Activated CD4-positive, CD25-positive, alpha-beta regulatory T cell treated with anti-CD3 and anti-CD28 coated beads, Interleukin-2, amount 50 U/mL, for 16 hours (primary cell): ENCODE results near the gene MAP2K5.

ENCODE experiments used
- DNase-seq: peaks from one replicate; pipeline ENCODE4 v3.0.0-alpha.2; 2020; ENCODE audit warnings: low read depth, low spot score

The MAP2K5 gene

GRCh38 chr15:67836477-67836876 lies 294.0 kb downstream of the MAP2K5 start:
- no peak for DNase-seq

GRCh38 chr15:67836955-67837354 lies 294.5 kb downstream of the MAP2K5 start:
- DNase-seq = no peak

DNA sequence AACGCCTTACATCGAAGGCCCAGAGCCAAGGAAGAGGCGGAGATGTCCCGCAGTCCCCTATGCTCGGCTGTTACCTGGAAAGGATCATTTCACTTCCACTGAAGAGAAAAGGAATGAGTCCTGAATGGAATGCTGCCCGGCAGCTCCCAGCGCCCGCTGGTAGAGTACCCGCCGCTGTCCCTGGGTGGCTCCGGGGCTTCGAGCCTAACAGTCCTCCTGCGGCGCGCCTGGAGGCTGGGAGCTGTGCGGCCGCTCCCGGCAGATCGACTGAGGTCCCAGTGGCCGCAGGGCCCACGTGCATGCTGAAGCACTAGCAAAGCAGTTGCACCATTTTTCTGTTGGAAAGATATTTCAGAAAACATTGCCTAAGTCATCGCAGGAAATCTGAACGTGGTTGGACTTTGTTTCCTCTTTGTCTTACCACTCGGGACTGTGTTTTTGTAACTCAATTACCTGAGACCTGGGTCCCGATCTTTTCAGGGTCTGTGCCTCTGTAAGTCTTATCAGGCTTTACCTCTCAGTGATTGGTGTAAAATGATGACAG lies 296.4 kb downstream of the MAP2K5 start:
- no peak for DNase-seq

- DNase-seq = no peak
Observed at GRCh38 chr15:67839499-67839928, 297.0 kb downstream of the MAP2K5 start.

- DNase-seq = peak; percentile 94
Observed at GRCh38 chr15:67839929-67840748, 297.6 kb downstream of the MAP2K5 start, which contains the start of gene RNU6-1. Gene RNU6-1 (minus strand): TSS chr15:67840045.

GRCh38 chr15:67840749-67841512 lies 298.4 kb downstream of the MAP2K5 start:
- no peak for DNase-seq

DNA sequence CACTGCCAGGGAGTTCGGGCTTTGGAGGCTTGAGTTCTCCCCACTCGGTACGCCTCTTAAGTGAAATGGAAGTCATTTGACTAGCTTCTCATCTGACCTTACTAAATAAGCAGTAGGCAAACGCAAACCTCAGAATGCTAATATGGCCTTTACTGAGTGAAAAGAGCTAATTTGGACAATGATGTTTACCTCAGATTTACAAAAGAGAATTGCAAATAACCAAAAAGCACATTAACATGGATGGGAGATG lies 298.9 kb downstream of the MAP2K5 start:
- DNase-seq = no peak

- no peak for DNase-seq
Observed at GRCh38 chr15:67843092-67843501, 300.6 kb downstream of the MAP2K5 start.

- no peak for DNase-seq
Observed at GRCh38 chr15:67843571-67844387, 301.3 kb downstream of the MAP2K5 start.

DNA sequence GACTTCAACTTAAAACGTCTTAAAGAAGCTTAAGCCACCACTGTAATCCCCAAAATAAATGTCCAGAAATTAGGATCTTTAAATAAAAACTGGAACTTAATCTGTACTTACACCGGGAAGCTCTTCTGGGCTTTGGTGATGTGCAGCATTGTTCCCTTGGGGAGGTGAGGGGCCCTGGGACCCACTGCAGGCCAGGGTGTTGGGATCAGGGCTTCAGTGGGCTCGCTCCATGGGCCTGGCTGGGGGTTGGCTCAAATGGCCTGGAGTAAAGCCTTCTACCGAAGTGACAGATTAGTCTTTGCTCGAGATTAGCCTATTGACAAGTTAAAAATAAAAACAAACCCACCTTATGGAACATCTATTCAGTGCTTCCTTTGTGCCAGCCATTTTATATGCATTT lies 303.5 kb downstream of the MAP2K5 start:
- DNase-seq = no peak

- DNase-seq = no peak
Observed at GRCh38 chr15:67849538-67849937, 307.0 kb downstream of the MAP2K5 start.

- DNase-seq = no peak
Observed at GRCh38 chr15:67850336-67850735, 307.8 kb downstream of the MAP2K5 start.

GRCh38 chr15:67850994-67851571 lies 308.6 kb downstream of the MAP2K5 start:
- DNase-seq = no peak

- DNase-seq = no peak
Observed at GRCh38 chr15:67852418-67852817, 309.9 kb downstream of the MAP2K5 start.

- no peak for DNase-seq
Observed at GRCh38 chr15:67853454-67853853, 311.0 kb downstream of the MAP2K5 start.

GRCh38 chr15:67854358-67854757 lies 311.9 kb downstream of the MAP2K5 start:
- no peak for DNase-seq

DNA sequence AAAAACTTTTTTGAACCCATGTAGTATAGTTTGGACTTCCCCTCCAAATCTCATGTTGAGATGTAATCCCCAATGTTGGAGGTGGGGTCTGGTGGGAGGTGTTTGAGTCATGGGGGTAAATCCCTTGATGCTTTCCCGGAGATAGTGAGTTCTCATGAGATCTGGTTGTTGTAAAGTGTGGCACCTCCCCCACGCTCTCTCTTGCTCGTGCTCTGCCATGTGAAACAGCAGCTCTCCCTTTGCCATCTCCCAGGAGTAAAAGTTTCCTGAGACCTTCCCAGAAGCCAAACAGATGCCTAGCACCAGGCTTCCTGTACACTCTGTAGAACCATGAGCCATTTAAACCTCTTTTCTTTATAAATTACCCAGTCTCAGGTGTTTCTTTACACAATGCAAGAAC lies 313.3 kb downstream of the MAP2K5 start:
- no peak for DNase-seq
